WERI-Rb-1 (cell line): ENCODE results near the gene SCFD2.

Experiments
- DNase-seq: peaks from one replicate; pipeline ENCODE4 v3.0.0-alpha.2; 2020
- H3K27ac ChIP-seq: fragments of 250-450 bp; sonication (Bioruptor Pico); 2 replicates; pipeline ENCODE4 v1.5.1; 2020; ENCODE audit warnings: mild to moderate bottlenecking, moderate library complexity
- H3K27me3 ChIP-seq: fragments of 250-450 bp; sonication (Bioruptor Pico); 2 replicates; pipeline ENCODE4 v1.5.1; 2021; ENCODE audit warnings: mild to moderate bottlenecking, low read depth, moderate library complexity; ENCODE audit not compliant: insufficient read depth, severe bottlenecking
- H3K36me3 ChIP-seq: fragments of 250-450 bp; sonication (Bioruptor Pico); 2 replicates; pipeline ENCODE4 v1.5.1; 2020; ENCODE audit warnings: mild to moderate bottlenecking, moderate library complexity
- H3K4me3 ChIP-seq: 2 replicates; pipeline ENCODE4 v1.5.1; 2011; ENCODE audit warnings: low read depth, mild to moderate bottlenecking, control low read depth, low read length
- H3K9me3 ChIP-seq: fragments of 250-450 bp; sonication (Bioruptor Pico); 2 replicates; pipeline ENCODE4 v1.5.1; 2021; ENCODE audit warnings: mild to moderate bottlenecking, moderate library complexity; ENCODE audit not compliant: severe bottlenecking
- CTCF ChIP-seq: IDR thresholded peaks from 2 replicates; pipeline ENCODE4 v1.5.1; 2011; ENCODE audit warnings: low read depth, mild to moderate bottlenecking, control low read depth, inconsistent platforms, low read length

SCFD2 gene

GRCh38 chr4:52873861-52874343 lies 492.0 kb downstream of the SCFD2 start:
- Histone ChIP-seq H3K27ac (no peak overlapping the region), H3K27me3 (no peaks in the 10 kb centered on the region), H3K9me3 (no peaks in the 10 kb centered on the region), H3K4me3 (no peak overlapping the region), H3K36me3 (no peaks in the 10 kb centered on the region)
- no peak for DNase-seq
- TF ChIP-seq CTCF, result no peak

GRCh38 chr4:52873191-52873590 lies 492.7 kb downstream of the SCFD2 start:
- H3K9me3 ChIP-seq, result no peaks in the 10 kb centered on the region
- H3K4me3 ChIP-seq, result no peak overlapping the region
- no peaks in the 10 kb centered on the region for H3K27me3 ChIP-seq
- TF ChIP-seq CTCF, result no peak
- no peaks in the 10 kb centered on the region for H3K36me3 ChIP-seq
- no peak for DNase-seq
- no peak overlapping the region for H3K27ac ChIP-seq

GRCh38 chr4:52870225-52870624 lies 495.6 kb downstream of the SCFD2 start:
- TF ChIP-seq CTCF, result no peak

GRCh38 chr4:52869656-52870055 lies 496.2 kb downstream of the SCFD2 start:
- H3K27me3 ChIP-seq, result no peaks in the 10 kb centered on the region

More at GRCh38 chr4:52870225-52870624, 495.6 kb downstream of the SCFD2 start:
- no peak overlapping the region for H3K4me3 ChIP-seq
- H3K36me3 ChIP-seq, result no peaks in the 10 kb centered on the region
- DNase-seq, result no peak
- no peaks in the 10 kb centered on the region for H3K9me3 ChIP-seq
- H3K27me3 ChIP-seq, result no peaks in the 10 kb centered on the region
- no peak overlapping the region for H3K27ac ChIP-seq

GRCh38 chr4:52869196-52869595 lies 496.7 kb downstream of the SCFD2 start:
- Histone ChIP-seq H3K4me3 (no peak overlapping the region), H3K9me3 (no peaks in the 10 kb centered on the region), H3K36me3 (no peaks in the 10 kb centered on the region), H3K27ac (no peak overlapping the region), H3K27me3 (no peaks in the 10 kb centered on the region)
- TF ChIP-seq CTCF, result no peak
- DNase-seq, result peak; percentile 50

More at GRCh38 chr4:52869656-52870055, 496.2 kb downstream of the SCFD2 start:
- no peak overlapping the region for H3K4me3 ChIP-seq
- no peak for DNase-seq
- no peaks in the 10 kb centered on the region for H3K9me3 ChIP-seq
- no peak for TF ChIP-seq CTCF
- no peak overlapping the region for H3K27ac ChIP-seq
- H3K36me3 ChIP-seq, result no peaks in the 10 kb centered on the region

- H3K4me3 ChIP-seq, result no peak overlapping the region
- no peak for DNase-seq
- peaks cover 2% of the 10 kb centered on the region for H3K27me3 ChIP-seq
- H3K36me3 ChIP-seq, result no peaks in the 10 kb centered on the region
- no peak for TF ChIP-seq CTCF
- no peaks in the 10 kb centered on the region for H3K9me3 ChIP-seq
- H3K27ac ChIP-seq, result no peak overlapping the region
Measured at GRCh38 chr4:52868133-52868532, 497.7 kb downstream of the SCFD2 start.
